HT1080 (cell line): ENCODE measurements around the gene PGBD5. TPM values are rescaled to one million over a fixed set of nuclear protein-coding genes. Genes with fewer than 3 reads are reported as not detected.

Source experiments
- DNase-seq: peaks from one replicate; pipeline ENCODE4 v3.0.0-alpha.2; 2015; ENCODE audit warnings: low read depth
- total RNA-seq: library from RNA; depleted of rRNA; stranded (reverse); fragments of >200 nt; shearing (Covaris generic); gene quantifications from 2 replicates; pipeline ENCODE4 v1.2.3, GENCODE V29; 2014

PGBD5 gene
- total RNA-seq, 1 experiment from 2014 or later: 3.6 TPM

DNA sequence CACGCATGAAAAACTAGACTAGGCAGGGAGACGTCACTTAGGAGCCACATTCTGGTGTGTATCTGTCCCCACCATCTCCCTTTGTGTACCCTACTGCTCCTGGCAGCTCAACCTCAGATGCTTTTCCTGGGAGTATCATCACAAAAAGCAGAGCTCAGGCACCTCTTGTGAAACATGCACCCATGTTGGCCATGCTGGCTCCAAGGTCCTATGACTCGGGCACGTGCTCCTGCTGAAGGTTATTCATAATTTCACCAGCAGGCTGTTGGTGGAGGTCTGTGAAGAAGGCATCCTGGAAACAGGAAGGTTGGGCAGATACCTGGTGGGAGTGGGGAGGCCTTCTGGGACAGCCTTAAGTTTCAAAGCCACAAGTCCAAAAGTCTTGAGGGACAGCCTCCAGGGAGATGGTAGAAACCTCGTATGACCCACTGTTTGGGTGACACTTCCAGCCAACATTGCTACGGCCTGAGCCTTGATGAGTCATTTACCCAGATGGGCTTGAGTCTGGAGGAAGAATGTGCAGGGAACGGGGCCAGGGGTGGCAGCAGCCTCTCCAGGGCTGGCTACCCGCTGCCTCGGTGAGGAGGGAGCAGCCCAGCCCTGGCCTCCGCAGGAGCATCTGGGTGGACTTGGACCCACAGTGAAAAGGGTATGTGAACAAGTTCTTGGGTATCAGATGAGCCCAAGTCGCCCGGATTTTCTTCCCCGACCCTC lies 75.8 kb downstream of the PGBD5 start:
- DNase-seq: peak; percentile 69

GRCh38 chr1:230349020-230349393 lies 77.1 kb downstream of the PGBD5 start:
- no peak for DNase-seq

GRCh38 chr1:230348386-230349019 lies 77.6 kb downstream of the PGBD5 start:
- DNase-seq: no peak

- DNase-seq: no peak
Measured at GRCh38 chr1:230347896-230348295, 78.2 kb downstream of the PGBD5 start.

GRCh38 chr1:230345139-230345885 lies 80.8 kb downstream of the PGBD5 start:
- no peak for DNase-seq

GRCh38 chr1:230342699-230343098 lies 83.4 kb downstream of the PGBD5 start:
- no peak for DNase-seq

- no peak for DNase-seq
Measured at GRCh38 chr1:230342019-230342418, 84.1 kb downstream of the PGBD5 start.

DNA sequence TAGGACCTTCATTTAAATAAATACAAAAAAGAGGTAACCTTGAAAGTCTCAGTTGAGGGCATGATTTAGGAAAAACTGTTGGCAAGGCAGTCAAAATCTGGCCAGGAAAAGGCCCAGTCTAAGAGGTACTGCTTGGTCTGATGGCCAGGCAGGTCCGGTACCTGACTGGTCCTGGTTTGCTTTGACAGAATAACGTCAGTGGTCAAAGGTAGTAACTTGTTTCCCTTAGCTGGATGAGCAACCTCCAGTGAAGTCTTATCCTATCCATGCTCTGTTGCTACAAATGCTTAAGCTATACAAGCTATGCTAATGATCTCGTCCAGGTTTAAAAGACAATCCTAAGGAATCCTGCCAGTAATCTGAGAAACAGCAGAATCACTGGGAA lies 85.0 kb downstream of the PGBD5 start:
- DNase-seq: no peak

DNA sequence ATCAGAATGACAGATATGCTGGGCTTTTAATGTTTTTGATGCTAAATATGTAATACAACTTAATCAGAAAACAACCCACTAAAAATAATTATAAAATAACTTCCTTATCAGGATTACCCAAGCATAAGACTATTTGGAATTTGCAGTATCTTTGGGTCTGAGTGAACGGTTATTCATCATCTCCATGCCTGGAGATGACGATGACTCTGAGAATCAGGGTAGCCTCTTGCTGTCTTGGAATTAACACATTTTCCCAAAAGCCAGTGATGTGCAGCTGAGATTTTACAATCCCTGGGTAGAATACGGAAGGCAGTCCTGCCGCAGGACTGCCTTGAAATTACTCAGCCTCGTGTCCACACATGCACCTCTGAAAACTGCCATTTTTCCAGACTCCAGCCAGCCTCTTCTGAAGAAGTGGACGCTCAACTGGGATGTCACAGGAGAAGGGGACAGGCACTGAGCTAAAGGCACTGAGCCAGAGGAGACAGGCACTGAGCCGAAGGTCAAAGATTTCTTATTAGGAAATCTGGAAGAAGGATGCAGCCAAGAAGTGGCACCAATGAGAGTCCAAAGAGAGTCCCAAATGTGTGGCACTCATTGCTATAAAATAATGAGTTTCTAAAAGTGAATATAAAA lies 85.5 kb downstream of the PGBD5 start:
- no peak for DNase-seq

DNA sequence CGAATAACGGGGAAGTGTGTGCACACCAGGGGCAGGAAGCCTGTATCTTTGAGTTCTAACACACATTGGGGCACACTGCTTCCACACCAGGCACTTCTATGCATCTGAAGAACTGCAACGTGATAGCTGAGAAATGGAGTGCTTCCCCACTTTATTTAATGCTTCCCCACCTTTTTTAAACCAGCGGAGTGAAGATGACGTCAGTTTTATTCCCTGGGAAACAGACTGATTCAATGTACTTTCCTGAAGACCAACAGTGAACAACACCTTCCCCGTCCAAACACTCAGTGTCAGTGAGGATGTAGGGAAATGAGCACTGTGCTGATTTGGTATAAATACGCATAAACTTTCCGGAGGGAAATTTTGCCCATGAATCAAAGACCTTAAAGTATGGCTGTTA lies 87.1 kb downstream of the PGBD5 start:
- no peak for DNase-seq

DNA sequence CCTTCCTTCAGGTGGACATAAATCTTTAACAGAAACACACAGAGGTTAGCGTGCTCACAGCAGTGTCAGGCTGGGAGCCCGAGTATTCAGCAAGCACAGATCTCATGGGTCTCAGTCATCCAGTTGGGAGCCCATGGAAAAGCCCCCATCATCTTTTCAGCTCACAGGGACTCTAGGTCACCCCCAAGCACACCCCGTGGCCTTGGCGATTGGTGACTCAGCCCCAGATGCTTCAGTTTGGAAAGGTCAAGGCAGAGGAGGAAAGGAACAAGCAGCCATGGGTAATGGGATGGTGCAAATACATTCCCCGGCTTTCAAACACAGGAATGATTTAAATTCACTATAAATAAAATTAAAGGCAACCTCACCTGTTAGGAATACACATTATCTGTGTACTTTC lies 88.9 kb downstream of the PGBD5 start:
- DNase-seq: no peak

DNA sequence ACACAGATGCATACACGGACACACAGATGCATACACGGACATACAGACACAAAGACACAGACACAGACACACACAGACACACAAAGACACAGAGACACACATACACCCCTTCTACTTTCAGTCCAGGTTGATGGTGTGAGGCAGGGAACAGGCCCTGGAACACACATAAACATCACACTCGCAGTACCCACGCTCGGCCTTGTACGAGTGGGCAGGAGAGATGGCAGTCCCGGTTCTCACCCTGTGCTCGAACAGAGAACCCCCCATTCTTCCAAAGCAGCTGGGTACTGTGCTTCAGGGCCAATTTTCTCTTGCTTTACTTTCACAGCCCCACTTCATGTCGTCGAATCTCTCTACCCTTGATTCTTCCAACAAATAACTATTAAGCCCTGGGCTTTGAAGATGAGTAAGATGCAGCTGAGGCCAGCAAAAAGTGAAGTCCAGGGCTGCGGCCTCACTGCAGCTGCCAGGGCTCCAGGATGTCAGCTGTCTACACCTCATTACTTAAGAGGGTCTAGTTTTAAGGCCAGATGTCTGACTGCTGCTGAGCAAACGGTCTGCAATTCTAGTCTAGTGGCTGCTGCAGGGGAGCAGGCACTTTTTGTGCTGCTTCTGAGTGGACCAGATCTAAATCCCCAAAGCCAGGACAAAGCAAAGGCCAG lies 90.1 kb downstream of the PGBD5 start:
- no peak for DNase-seq

- no peak for DNase-seq
Measured at GRCh38 chr1:230334447-230334837, 91.7 kb downstream of the PGBD5 start.

DNA sequence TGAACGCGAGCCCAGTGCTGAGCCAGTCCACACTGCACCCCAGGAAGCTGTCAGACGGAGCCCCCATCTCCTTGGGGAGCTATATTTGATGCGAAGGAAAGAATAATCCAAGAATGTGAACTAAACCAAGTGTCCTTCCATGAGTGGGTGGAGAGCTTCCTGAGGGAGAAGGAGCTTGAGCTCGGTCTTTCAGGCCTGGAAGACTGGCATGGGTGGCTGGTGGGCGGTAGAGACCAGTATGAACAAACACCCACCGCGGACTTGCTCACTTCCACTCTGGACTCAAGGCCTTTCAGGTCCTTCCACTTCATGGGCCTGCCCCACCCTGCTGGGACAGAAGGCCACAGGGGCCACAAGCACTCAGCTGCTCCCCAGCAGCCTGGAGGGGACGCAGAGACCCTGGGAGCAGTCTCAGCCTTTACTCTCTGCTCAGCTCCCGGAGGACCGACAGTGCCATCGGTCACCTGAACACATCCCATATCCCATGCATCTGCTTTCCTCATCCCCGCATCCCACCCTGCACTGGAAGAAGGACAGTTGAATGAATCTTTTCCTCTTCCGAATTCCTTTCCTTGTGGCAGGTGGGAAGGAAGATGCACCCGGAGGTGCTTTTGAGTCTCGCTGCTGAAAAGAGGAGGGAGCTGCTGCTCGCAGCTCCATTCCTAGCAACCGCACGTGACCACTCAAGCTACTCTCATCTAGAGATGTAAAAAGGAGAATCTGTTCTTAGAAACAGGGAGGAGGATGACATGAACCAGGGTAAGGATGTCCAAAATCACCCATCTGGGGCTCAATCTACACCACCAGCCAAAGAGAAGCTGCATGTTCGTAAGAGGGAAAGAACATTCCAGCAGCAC lies 92.3 kb downstream of the PGBD5 start:
- DNase-seq: no peak

- no peak for DNase-seq
Measured at GRCh38 chr1:230332575-230333066, 93.5 kb downstream of the PGBD5 start.

GRCh38 chr1:230332061-230332460 lies 94.1 kb downstream of the PGBD5 start:
- DNase-seq: no peak

DNA sequence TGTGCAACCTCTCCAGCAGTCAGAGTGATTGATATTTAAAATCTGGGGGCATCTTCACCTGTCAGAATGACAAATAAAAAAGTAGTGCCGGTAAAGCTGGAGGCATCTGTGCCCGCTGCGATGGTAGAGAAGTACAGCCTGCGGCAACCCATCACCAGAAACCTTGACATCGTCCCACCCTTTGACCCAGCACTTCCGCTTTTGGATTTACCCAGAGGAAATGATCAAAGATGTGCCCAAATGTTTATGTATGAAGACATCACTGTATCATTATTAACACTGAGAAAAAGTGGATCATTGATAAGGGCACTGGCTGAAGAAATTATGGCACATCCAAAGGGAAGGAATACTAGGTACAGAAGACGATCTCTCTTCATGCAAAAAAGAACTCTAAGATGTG lies 96.0 kb downstream of the PGBD5 start:
- no peak for DNase-seq

DNA sequence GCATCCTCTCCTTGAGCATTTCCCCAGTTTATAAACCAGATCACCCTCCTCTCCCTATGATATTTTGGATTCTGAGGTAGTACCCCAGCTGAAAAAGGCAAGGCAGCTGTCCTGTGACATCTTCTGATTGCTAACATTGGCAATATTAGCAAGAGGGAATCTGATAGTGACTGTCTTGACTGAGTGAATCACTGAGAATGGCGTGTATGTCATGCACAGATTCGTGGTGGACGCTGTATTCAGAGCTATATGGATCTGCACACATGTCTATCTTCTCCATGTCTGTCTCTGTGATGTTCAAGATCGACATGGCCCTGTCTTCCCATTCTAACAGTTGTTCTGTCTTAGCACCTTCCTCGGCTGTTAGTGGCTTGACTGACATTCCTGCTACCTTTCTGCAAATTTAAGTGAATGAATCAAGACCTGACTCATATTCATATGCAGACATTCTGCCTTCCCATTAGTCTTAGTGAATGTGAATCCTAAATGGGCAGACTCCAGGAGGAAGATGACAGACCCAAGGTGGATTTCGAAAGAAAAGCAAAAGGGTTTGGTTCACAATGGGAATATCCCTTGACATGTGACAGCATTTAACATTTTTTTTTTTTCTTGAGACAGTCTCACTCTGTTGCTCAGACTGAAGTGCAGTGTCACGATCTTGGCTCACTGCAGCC lies 97.7 kb downstream of the PGBD5 start:
- DNase-seq: peak; percentile 82

GRCh38 chr1:230327892-230328284 lies 98.2 kb downstream of the PGBD5 start:
- DNase-seq: peak; percentile 79
